ENCODE results near the gene KRTAP10-11.
"Not testable (repeated sequence)": the region's sequence is repeated elsewhere in the genome, so short reads cannot be mapped to it uniquely, and the experiment has no call there.

The KRTAP10-11 gene

DNA sequence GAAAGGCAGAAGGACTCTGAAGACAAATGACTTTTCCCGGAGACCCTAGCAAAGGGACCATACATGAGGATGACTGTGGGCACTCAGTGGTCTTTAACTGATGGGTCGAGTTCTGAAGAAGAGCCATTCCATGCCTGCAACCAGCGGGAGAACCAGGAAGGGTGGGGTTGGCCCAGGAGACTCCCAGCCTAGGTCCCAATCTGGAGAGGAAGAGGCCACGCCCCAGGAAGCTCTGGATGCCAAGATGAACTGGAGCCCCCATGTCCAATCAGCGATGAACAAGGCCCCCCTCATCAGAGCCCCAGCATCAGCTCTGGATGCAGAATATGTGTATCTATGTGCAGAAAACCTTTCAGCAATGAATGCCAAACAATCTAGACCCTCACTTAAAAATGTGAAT, 5.5 kb upstream of the KRTAP10-11 start:
- DNase-seq, result no peak

GRCh38 chr21:44643741-44644310, 2.4 kb upstream of the KRTAP10-11 start:
- no peak for DNase-seq

DNA sequence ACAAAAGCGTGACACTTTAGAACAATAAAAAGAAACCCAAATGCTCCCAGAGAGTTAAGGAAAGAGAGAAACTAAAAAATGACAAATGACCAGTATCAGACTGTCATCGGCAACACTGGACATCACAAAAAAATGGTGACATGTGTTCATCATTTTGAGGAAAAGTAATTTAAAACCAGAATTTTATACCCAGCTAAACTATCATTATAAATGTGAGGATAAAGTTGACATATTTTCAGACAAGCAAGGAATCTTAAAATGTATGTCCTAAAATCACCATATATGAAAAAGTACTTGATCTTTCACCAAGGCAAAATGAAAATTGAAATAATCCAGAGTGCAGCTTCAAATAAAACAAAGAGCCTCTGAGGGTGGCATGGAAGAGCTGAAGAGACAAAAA, 1.3 kb upstream of the KRTAP10-11 start:
- DNase-seq, result no peak

GRCh38 chr21:44647222-44647552, 973 bp downstream of the KRTAP10-11 start:
- no peak for DNase-seq

- no peak for DNase-seq
Measured at GRCh38 chr21:44648557-44649311, 2.5 kb downstream of the KRTAP10-11 start.

DNA sequence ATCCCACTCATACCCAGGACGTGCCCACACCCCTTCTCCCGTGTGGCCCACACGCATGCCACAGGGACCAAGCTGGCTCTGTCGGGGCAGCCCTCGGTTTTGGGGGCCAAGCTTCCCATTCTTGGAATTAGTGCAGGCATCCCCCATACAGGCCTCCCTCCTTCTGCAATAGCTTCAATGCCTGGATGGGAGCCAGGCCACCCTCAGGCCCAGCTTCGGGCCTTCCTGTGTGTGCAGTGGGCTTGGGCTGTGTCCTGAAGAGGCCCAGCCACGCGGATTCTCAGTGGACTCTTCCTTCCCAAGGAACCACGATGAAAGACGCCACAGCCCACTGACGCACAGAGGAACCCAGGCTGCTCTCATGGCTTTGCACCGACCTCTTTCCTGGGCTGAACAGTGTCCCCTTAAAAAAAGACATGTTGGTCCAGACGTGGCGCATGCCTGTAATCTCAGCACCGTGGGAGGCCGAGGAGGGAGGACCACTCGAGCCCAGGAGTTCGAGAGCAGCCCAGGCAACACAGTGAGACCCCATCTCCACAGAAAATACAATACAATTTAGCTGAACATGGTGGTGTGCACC, 3.4 kb downstream of the KRTAP10-11 start:
- DNase-seq, result no peak

DNA sequence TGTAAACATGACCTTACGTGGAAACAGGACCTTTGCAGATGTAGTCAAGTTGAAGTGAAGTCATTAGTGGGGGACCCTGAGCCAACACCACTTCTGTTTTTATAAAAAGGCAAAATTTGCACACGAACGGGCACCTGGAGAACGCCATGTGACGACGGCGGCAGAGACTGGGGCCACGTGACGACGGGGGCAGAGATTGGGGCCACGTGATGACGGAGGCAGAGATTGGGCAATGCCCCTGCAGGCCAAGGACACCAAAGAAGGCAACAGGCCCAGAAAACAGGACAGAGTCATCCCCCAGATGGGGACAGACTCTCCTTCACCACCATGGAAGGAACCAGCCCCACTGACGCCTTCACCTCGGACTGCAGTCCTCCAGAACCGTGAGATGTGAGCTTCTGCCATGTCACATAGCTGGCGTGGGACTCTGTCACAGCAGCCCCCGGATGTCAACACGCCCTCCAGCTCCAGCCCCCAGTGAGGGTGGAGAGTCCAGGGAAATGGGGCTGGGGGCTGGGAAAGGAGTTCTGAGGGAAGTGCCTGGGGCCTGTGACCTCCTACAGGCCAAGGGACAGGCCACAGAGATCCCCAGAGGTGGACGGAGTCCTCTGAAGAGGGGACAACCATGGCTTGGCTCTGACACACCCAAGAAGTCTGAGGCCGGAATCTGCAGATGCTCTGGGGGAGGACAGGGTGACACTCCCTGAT, 4.2 kb downstream of the KRTAP10-11 start:
- DNase-seq, result no peak

DNA sequence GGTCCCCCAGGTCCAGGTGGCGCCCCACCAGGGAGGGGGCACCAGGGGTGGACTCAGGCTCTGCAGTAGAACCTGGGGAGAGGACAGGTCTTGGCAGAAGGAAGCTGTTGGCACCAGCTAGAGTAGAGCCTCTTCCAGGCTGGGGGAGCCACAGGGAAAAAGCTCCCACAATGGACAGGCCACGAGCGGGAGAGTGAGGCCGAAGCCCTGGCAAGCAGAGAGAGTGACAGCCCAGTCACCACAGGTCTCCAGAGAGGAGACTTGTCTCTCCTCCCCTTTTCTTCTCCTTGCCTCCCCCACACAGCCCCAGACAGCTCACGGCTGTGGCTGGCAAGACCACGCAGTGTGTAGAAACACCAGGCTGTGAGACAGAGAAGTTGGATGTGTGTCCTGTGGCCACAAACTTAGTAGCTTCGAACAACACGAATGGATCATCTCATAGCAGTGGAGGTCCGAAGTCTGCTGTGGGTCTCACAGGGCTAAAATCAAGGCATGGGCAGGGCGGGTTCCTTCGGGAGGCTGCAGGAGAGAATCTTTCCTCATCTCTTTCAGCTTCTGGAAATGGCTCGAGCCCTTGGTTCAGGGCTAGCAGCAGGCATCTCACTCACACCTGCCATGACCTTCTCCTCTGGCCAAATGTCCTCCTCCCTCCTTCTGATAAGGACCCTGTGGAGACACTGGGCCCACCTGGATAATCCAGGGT, 4.9 kb downstream of the KRTAP10-11 start:
- DNase-seq, result no peak

GRCh38 chr21:44653123-44653522, 6.9 kb downstream of the KRTAP10-11 start:
- no peak for DNase-seq

DNA sequence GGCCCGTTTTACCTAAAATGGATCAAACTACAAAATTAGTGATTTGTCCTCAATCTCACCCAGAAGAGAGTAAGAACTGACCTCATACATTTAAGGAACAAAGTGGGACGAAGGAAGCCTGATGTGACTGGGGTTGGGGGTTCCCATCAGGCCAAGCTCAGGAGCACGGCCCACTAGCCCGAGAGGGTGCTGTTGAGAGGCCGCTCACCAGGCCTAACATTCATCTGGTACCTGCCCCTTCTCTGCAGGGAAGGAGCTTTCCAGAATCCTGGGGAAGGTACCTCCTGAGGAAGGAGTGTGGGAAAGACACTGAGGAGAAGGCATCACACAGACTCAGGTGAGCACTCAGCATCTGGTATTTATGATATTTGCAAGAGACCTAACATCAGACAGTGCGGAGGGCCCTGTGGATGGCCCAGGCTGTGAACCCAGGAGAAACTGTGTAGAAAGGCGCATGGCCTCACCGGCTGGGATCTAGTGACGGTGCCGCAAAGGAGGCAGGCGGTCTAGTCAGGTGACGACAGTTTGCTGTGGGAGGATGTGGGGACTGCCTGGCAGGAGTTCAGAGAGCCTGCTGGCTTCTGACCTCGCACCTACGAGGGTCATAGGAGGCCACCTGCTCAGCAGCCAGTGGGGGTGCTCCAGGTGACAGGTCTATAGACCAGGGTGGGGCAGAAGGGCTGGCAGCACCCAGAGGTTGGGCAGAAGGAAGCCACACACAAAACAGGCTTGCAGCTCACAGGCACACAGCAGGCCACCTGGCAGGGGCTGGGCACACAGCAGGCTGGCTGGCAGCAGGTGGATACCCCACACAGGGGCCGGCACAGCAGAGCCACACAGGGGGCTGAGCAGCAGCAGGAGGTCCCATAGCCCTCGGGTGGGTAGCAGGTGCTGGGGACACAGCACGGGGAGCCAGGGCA, 7.7 kb downstream of the KRTAP10-11 start:
- no peak for DNase-seq

- DNase-seq, result no peak
Measured at GRCh38 chr21:44654576-44655175, 8.5 kb downstream of the KRTAP10-11 start, which contains the start of gene KRTAP12-4. Gene KRTAP12-4 (minus strand): TSS chr21:44654659. CDS start chr21:44654614, 45 bp downstream.

- DNase-seq, result no peak
Measured at GRCh38 chr21:44656868-44657267, 10.7 kb downstream of the KRTAP10-11 start.

DNA sequence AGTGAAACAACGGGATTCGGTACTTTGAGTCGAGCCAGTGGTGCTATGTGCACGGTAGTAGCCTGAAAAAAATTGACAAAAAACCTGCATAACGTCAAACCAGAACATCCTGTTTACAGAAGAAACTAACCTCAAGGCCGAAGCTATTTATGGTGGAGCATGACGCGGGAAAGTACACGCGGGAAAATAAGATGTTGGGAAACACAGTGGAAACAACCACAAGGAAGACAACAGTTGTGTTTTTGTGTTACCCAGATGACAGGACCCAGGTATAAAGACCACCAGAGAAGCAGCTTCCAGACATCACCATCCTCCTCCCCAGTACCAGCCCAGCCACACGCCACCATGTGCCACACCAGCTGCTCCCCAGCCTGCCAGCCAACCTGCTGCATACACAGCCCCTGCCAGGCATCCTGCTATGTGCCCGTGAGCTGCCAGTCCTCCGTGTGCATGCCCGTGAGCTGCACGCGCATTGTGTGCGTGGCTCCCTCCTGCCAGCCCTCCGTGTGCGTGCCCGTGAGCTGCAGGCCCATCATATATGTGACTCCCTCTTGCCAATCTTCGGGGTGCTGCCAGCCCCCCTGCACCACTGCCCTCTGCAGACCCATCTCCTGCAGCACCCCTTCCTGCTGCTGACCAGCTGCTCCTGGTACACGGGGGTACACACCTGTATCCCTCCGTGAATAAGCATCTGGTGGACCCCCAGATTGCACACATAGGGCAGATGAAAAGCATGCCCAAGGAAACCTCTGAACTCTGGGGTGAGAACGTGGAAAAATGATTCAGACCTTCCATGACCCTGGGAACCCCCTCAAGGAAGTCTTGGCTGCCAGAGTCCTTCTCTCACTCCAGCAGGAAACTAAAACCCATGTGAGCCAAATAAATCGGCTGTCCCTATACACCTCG, 11.7 kb downstream of the KRTAP10-11 start, which contains the start of gene KRTAP12-3:
KRTAP12-3 (plus strand) TSS at position 298 of the 906 bp plus-strand sequence; CDS start at position 346, 48 bp downstream.
- DNase-seq, result no peak

DNA sequence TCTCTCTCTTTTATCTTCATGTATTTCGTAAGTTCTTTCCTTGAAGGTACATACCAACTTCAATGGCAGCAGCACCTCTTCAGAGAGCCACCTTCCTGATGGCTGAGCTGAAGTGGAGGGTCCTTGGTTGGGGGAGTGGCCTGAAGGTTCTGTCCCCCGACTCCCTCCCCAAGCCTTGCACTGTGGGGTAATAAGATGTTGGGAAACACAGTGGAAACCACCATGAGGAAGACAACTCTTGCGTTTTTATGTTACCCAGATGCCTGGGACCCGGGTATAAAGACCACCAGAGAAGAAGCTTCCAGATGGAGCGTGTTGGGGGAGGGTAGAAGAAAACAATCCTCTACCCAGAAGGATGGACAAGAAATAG, 12.3 kb downstream of the KRTAP10-11 start:
- DNase-seq, result no peak

GRCh38 chr21:44658913-44659595, 12.8 kb downstream of the KRTAP10-11 start:
- no peak for DNase-seq

- not testable (repeated sequence) for DNase-seq
Measured at GRCh38 chr21:44661567-44661966, 15.4 kb downstream of the KRTAP10-11 start.

GRCh38 chr21:44664691-44665090, 18.5 kb downstream of the KRTAP10-11 start:
- no peak for DNase-seq

- DNase-seq, result no peak
Measured at GRCh38 chr21:44666401-44667320, 20.4 kb downstream of the KRTAP10-11 start, which contains the start of gene KRTAP12-2. Gene KRTAP12-2 (minus strand): TSS chr21:44666927. CDS start chr21:44666886, 41 bp downstream.
